Measurements from ENCODE around the gene ACAP1.

ACAP1 gene

GRCh38 chr17:7323731-7324437 is 12.4 kb upstream of the ACAP1 start:
- no peak overlapping the region for H2BK5ac ChIP-seq (ENCODE audit: low read depth, low read length, poor library complexity)
- H3K4me1 ChIP-seq (ENCODE audit: control insufficient read depth in 1 of 2, insufficient read depth in 2 of 2, low read length in 2 of 2) = peaks cover 0 to 2% of the 10 kb centered on the region in 2 experiments
- H2AFZ ChIP-seq (ENCODE audit: insufficient read depth, low read length, poor library complexity) = no peak overlapping the region
- DNase-seq = peak; percentile 51 to 70
- H3K14ac ChIP-seq (ENCODE audit: low read length) = no peak overlapping the region
- H3K9ac ChIP-seq (ENCODE audit: low read length) = no peak overlapping the region
- no peak overlapping the region for H4K12ac ChIP-seq (ENCODE audit: low read depth, low read length)
- no peak overlapping the region for H3K4me2 ChIP-seq (ENCODE audit: low read length)
- H2BK120ac ChIP-seq (ENCODE audit: insufficient read depth, low read length, poor library complexity) = no peak overlapping the region
- no peak overlapping the region for H3K18ac ChIP-seq (ENCODE audit: low read length)
- H3K9me3 ChIP-seq (ENCODE audit: insufficient read depth, low read depth, low read length) = no peaks in the 10 kb centered on the region
- no peak overlapping the region for H4K8ac ChIP-seq (ENCODE audit: low read depth, low read length)
- H3K23ac ChIP-seq (ENCODE audit: low read length) = no peak overlapping the region
- no peak overlapping the region for H2AK5ac ChIP-seq (ENCODE audit: low read length)
- peaks cover 2% of the 10 kb centered on the region for H3K79me1 ChIP-seq (ENCODE audit: low read length)
- no CpG with 5 or more reads among the region's 39 CpGs for WGBS (ENCODE audit: extremely low coverage, insufficient coverage, insufficient read length)
- H3K36me3 ChIP-seq (ENCODE audit: control insufficient read depth in 1 of 2, insufficient read depth in 2 of 2, low read length in 2 of 2) = peaks cover 66 to 73% of the 10 kb centered on the region in 2 experiments
- no peak overlapping the region for H3K4me3 ChIP-seq (ENCODE audit: low read depth, low read length)
- no peak overlapping the region for H3K27ac ChIP-seq (ENCODE audit: low read depth, low read length)
- peaks cover 2% of the 10 kb centered on the region for H3K79me2 ChIP-seq (ENCODE audit: control insufficient read depth, insufficient read depth, low read length, poor library complexity)
- H3K27me3 ChIP-seq (ENCODE audit: insufficient read depth, low read length) = no peaks in the 10 kb centered on the region
- H4K91ac ChIP-seq (ENCODE audit: low read depth, low read length) = no peak overlapping the region
- H2BK12ac ChIP-seq (ENCODE audit: low read length) = no peak overlapping the region
- no peak overlapping the region for H3K4ac ChIP-seq (ENCODE audit: low read depth, low read length)

DNA sequence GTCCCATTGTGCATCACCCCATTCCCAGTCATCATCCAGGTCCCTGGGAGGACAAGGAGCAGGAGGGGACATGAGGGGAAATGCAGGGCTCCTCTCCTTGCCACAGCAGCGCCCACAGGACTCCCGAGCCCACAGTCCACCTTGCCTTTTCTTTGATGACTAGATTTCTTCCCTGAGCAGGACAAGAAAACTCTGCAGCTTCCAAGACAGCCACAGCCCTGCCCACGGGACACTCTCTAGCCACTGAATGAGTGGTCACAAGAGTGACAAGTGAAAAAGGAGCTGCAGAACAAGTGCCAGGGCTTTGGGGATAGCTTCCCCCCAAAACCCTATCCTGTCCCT is 11.9 kb upstream of the ACAP1 start:
- H4K91ac ChIP-seq (ENCODE audit: low read depth, low read length) = no peak overlapping the region
- H4K12ac ChIP-seq (ENCODE audit: low read depth, low read length) = no peak overlapping the region
- no peaks in the 10 kb centered on the region for H3K9me3 ChIP-seq (ENCODE audit: insufficient read depth, low read depth, low read length)
- no peak overlapping the region for H3K27ac ChIP-seq (ENCODE audit: low read depth, low read length)
- no peak for DNase-seq
- no CpG with 5 or more reads among the region's 3 CpGs for WGBS (ENCODE audit: extremely low coverage, insufficient coverage, insufficient read length)
- no peak overlapping the region for H2BK12ac ChIP-seq (ENCODE audit: low read length)
- H3K4me1 ChIP-seq (ENCODE audit: control insufficient read depth in 1 of 2, insufficient read depth in 2 of 2, low read length in 2 of 2) = peaks cover 0 to 2% of the 10 kb centered on the region in 2 experiments
- H3K36me3 ChIP-seq (ENCODE audit: control insufficient read depth in 1 of 2, insufficient read depth in 2 of 2, low read length in 2 of 2) = peaks cover 63 to 70% of the 10 kb centered on the region in 2 experiments
- H3K14ac ChIP-seq (ENCODE audit: low read length) = no peak overlapping the region
- no peak overlapping the region for H3K4me3 ChIP-seq (ENCODE audit: low read depth, low read length)
- no peak overlapping the region for H3K4me2 ChIP-seq (ENCODE audit: low read length)
- H3K27me3 ChIP-seq (ENCODE audit: insufficient read depth, low read length) = no peaks in the 10 kb centered on the region
- no peak overlapping the region for H2BK5ac ChIP-seq (ENCODE audit: low read depth, low read length, poor library complexity)
- no peak overlapping the region for H2BK120ac ChIP-seq (ENCODE audit: insufficient read depth, low read length, poor library complexity)
- no peak overlapping the region for H3K18ac ChIP-seq (ENCODE audit: low read length)
- H3K9ac ChIP-seq (ENCODE audit: low read length) = no peak overlapping the region
- peaks cover 2% of the 10 kb centered on the region for H3K79me2 ChIP-seq (ENCODE audit: control insufficient read depth, insufficient read depth, low read length, poor library complexity)
- H3K79me1 ChIP-seq (ENCODE audit: low read length) = peaks cover 4% of the 10 kb centered on the region
- no peak overlapping the region for H4K8ac ChIP-seq (ENCODE audit: low read depth, low read length)
- H2AK5ac ChIP-seq (ENCODE audit: low read length) = no peak overlapping the region
- H3K23ac ChIP-seq (ENCODE audit: low read length) = no peak overlapping the region
- no peak overlapping the region for H2AFZ ChIP-seq (ENCODE audit: insufficient read depth, low read length, poor library complexity)
- H3K4ac ChIP-seq (ENCODE audit: low read depth, low read length) = no peak overlapping the region

GRCh38 chr17:7325031-7325528 is 11.2 kb upstream of the ACAP1 start:
- Histone ChIP-seq H3K79me2 (ENCODE audit: control insufficient read depth, insufficient read depth, low read length, poor library complexity) (peaks cover 2% of the 10 kb centered on the region), H3K9ac (ENCODE audit: low read length) (no peak overlapping the region), H3K4me2 (ENCODE audit: low read length) (no peak overlapping the region), H2BK12ac (ENCODE audit: low read length) (no peak overlapping the region), H3K27ac (ENCODE audit: low read depth, low read length) (no peak overlapping the region), H3K18ac (ENCODE audit: low read length) (no peak overlapping the region), H4K12ac (ENCODE audit: low read depth, low read length) (no peak overlapping the region), H3K4ac (ENCODE audit: low read depth, low read length) (no peak overlapping the region), H3K14ac (ENCODE audit: low read length) (no peak overlapping the region), H3K23ac (ENCODE audit: low read length) (no peak overlapping the region), H3K4me3 (ENCODE audit: low read depth, low read length) (no peak overlapping the region), H3K9me3 (ENCODE audit: insufficient read depth, low read depth, low read length) (no peaks in the 10 kb centered on the region), H3K27me3 (ENCODE audit: insufficient read depth, low read length) (no peaks in the 10 kb centered on the region), H3K4me1 (ENCODE audit: control insufficient read depth in 1 of 2, insufficient read depth in 2 of 2, low read length in 2 of 2) (peaks cover 0 to 2% of the 10 kb centered on the region in 2 experiments), H2BK5ac (ENCODE audit: low read depth, low read length, poor library complexity) (no peak overlapping the region), H4K91ac (ENCODE audit: low read depth, low read length) (no peak overlapping the region), H4K8ac (ENCODE audit: low read depth, low read length) (no peak overlapping the region), H2AFZ (ENCODE audit: insufficient read depth, low read length, poor library complexity) (no peak overlapping the region), H3K79me1 (ENCODE audit: low read length) (peaks cover 8% of the 10 kb centered on the region), H2BK120ac (ENCODE audit: insufficient read depth, low read length, poor library complexity) (no peak overlapping the region), H2AK5ac (ENCODE audit: low read length) (no peak overlapping the region), H3K36me3 (ENCODE audit: control insufficient read depth in 1 of 2, insufficient read depth in 2 of 2, low read length in 2 of 2) (peaks cover 63 to 69% of the 10 kb centered on the region in 2 experiments)
- WGBS (ENCODE audit: extremely low coverage, insufficient coverage, insufficient read length) = no CpG with 5 or more reads among the region's 19 CpGs
- DNase-seq = no peak

DNA sequence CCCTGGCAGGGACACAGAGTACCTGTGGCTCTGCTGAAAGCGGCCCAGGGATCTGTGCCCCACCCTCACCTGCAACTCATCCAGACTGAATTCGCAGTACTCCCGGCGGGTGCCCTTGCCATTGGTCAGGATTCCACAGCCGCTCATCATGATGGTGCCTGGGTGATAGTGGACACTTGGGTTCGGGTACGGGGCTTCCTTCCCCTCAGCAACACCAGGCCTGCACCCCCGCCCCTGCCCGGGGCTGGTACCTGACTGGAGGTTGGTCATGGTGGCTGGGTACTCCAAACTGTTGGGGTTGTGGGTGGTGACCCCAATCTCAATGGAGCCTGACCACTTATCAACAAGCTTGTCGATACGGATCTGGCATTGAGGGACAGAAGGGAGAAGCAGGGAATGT is 10.1 kb upstream of the ACAP1 start:
- Histone ChIP-seq H4K12ac (ENCODE audit: low read depth, low read length) (no peak overlapping the region), H3K27me3 (ENCODE audit: insufficient read depth, low read length) (no peaks in the 10 kb centered on the region), H4K91ac (ENCODE audit: low read depth, low read length) (no peak overlapping the region), H2AFZ (ENCODE audit: insufficient read depth, low read length, poor library complexity) (no peak overlapping the region), H3K79me1 (ENCODE audit: low read length) (peaks cover 11% of the 10 kb centered on the region), H3K4me3 (ENCODE audit: low read depth, low read length) (no peak overlapping the region), H3K9ac (ENCODE audit: low read length) (no peak overlapping the region), H3K4me1 (ENCODE audit: control insufficient read depth in 1 of 2, insufficient read depth in 2 of 2, low read length in 2 of 2) (peaks cover 4 to 8% of the 10 kb centered on the region in 2 experiments), H3K9me3 (ENCODE audit: insufficient read depth, low read depth, low read length) (no peaks in the 10 kb centered on the region), H3K14ac (ENCODE audit: low read length) (no peak overlapping the region), H2BK5ac (ENCODE audit: low read depth, low read length, poor library complexity) (no peak overlapping the region), H3K4ac (ENCODE audit: low read depth, low read length) (no peak overlapping the region), H2AK5ac (ENCODE audit: low read length) (no peak overlapping the region), H2BK120ac (ENCODE audit: insufficient read depth, low read length, poor library complexity) (no peak overlapping the region), H2BK12ac (ENCODE audit: low read length) (no peak overlapping the region), H3K18ac (ENCODE audit: low read length) (no peak overlapping the region), H4K8ac (ENCODE audit: low read depth, low read length) (no peak overlapping the region), H3K36me3 (ENCODE audit: control insufficient read depth in 1 of 2, insufficient read depth in 2 of 2, low read length in 2 of 2) (peaks cover 52 to 57% of the 10 kb centered on the region in 2 experiments), H3K79me2 (ENCODE audit: control insufficient read depth, insufficient read depth, low read length, poor library complexity) (peaks cover 4% of the 10 kb centered on the region), H3K23ac (ENCODE audit: low read length) (no peak overlapping the region), H3K27ac (ENCODE audit: low read depth, low read length) (no peak overlapping the region), H3K4me2 (ENCODE audit: low read length) (no peak overlapping the region)
- DNase-seq = no peak
- no CpG with 5 or more reads among the region's 11 CpGs for WGBS (ENCODE audit: extremely low coverage, insufficient coverage, insufficient read length)

Measured in trophoblast cell (in vitro differentiated cells and primary cell).